ENCODE data around the gene ANKIB1. TPM values are rescaled to one million over a fixed set of nuclear protein-coding genes. Genes with fewer than 3 reads are reported as not detected.

Gene ANKIB1
- total RNA-seq, 2 experiments from 2014 or later, result 37.0 to 55.1 TPM

- ChIA-PET POLR2A (no interaction called here), CTCF (interaction anchor here (1.5 kb wide), 1 partner anchor 29 kb away, joined by 5 read pairs; the partner anchor contains the start of genes ANKIB1 and KRIT1)
- peaks cover 5% of the 10 kb centered on the region for H3K9me3 Mint-ChIP-seq (ENCODE audit: low read depth)
- peaks cover 7% of the 10 kb centered on the region for H3K4me1 Mint-ChIP-seq
- H3K27ac Mint-ChIP-seq, result no peak overlapping the region
- ATAC-seq, result no peak
- no peak for DNase-seq
- intact Hi-C loops (cut with DNase I, micrococcal nuclease), result no loop called here
- H3K36me3 Mint-ChIP-seq (ENCODE audit: low read depth), result peaks cover 31% of the 10 kb centered on the region
- no peak overlapping the region for H3K4me3 Mint-ChIP-seq
- H3K27me3 Mint-ChIP-seq, result no peaks in the 10 kb centered on the region
Measured at GRCh38 chr7:92275327-92275726, 29.6 kb downstream of the ANKIB1 start.

DNA sequence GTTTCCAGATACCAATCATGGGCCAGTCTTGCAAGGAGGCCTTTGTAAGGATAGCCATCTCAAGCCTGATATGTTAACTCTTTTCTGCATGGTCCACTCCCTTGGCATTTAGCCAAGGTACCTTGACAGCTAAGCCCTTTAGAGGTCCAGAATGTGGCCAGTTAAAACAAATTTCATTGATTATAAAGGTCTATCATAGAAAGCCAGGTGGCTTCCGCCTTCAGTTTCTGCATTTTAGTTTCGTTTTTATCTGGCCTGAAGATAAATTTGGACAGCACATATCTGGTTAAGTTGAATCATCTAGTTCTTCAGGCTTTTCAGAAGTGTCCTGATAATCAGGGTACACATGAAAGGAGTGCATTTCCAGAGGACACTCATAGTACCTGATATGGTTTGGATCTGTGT, 30.7 kb downstream of the ANKIB1 start:
- H3K27ac Mint-ChIP-seq, result peak overlapping the region; percentile 4
- peaks cover 7% of the 10 kb centered on the region for H3K4me1 Mint-ChIP-seq
- ChIA-PET POLR2A (no interaction called here), CTCF (no interaction called here)
- intact Hi-C loops (cut with DNase I, micrococcal nuclease), result no loop called here
- H3K9me3 Mint-ChIP-seq (ENCODE audit: low read depth), result peaks cover 11% of the 10 kb centered on the region
- no peak overlapping the region for H3K4me3 Mint-ChIP-seq
- no peak for ATAC-seq
- H3K27me3 Mint-ChIP-seq, result no peaks in the 10 kb centered on the region
- peaks cover 35% of the 10 kb centered on the region for H3K36me3 Mint-ChIP-seq (ENCODE audit: low read depth)
- no peak for DNase-seq

- Mint-ChIP-seq H3K4me3 (no peak overlapping the region), H3K4me1 (peaks cover 5% of the 10 kb centered on the region), H3K9me3 (ENCODE audit: low read depth) (peaks cover 11% of the 10 kb centered on the region), H3K27me3 (no peaks in the 10 kb centered on the region), H3K27ac (no peak overlapping the region), H3K36me3 (ENCODE audit: low read depth) (peaks cover 25% of the 10 kb centered on the region)
- ChIA-PET CTCF (no interaction called here), POLR2A (no interaction called here)
- DNase-seq (no peak), ATAC-seq (no peak)
- intact Hi-C loops (cut with DNase I, micrococcal nuclease), result loop anchor here in 1 of 2 experiments (5.0 kb wide), 1 partner anchor 907 kb away; no protein-coding TSS in a partner anchor
Measured at GRCh38 chr7:92279396-92280031, 33.7 kb downstream of the ANKIB1 start.

GRCh38 chr7:92281031-92281430, 35.3 kb downstream of the ANKIB1 start:
- ATAC-seq, result no peak
- no peak for DNase-seq
- Mint-ChIP-seq H3K4me3 (no peak overlapping the region), H3K36me3 (ENCODE audit: low read depth) (peaks cover 22% of the 10 kb centered on the region), H3K27me3 (no peaks in the 10 kb centered on the region), H3K27ac (no peak overlapping the region), H3K9me3 (ENCODE audit: low read depth) (peaks cover 11% of the 10 kb centered on the region), H3K4me1 (peaks cover 5% of the 10 kb centered on the region)
- intact Hi-C loops (cut with DNase I, micrococcal nuclease), result loop anchor here in 1 of 2 experiments (5.0 kb wide), 1 partner anchor 909 kb away; no protein-coding TSS in a partner anchor
- ChIA-PET CTCF (interaction anchor here (1.0 kb wide), 1 partner anchor 9 kb away, joined by 3 read pairs; no protein-coding TSS in a partner anchor), POLR2A (no interaction called here)

- Mint-ChIP-seq H3K4me3 (no peak overlapping the region), H3K9me3 (ENCODE audit: low read depth) (peaks cover 7% of the 10 kb centered on the region), H3K27ac (no peak overlapping the region), H3K27me3 (no peaks in the 10 kb centered on the region), H3K36me3 (ENCODE audit: low read depth) (peaks cover 19% of the 10 kb centered on the region), H3K4me1 (no peaks in the 10 kb centered on the region)
- ChIA-PET CTCF (interaction anchor here (1.5 kb wide), 1 partner anchor 8 kb away, joined by 4 read pairs; no protein-coding TSS in a partner anchor), POLR2A (no interaction called here)
- DNase-seq (no peak), ATAC-seq (no peak)
- intact Hi-C loops (cut with DNase I, micrococcal nuclease), result loop anchor here in 1 of 2 experiments (5.0 kb wide), 1 partner anchor 910 kb away; no protein-coding TSS in a partner anchor
Measured at GRCh38 chr7:92282221-92282814, 36.5 kb downstream of the ANKIB1 start.

- Mint-ChIP-seq H3K36me3 (ENCODE audit: low read depth) (peaks cover 18% of the 10 kb centered on the region), H3K27ac (no peak overlapping the region), H3K9me3 (ENCODE audit: low read depth) (peaks cover 7% of the 10 kb centered on the region), H3K4me3 (no peak overlapping the region), H3K4me1 (no peaks in the 10 kb centered on the region), H3K27me3 (no peaks in the 10 kb centered on the region)
- DNase-seq, result no peak
- intact Hi-C loops (cut with DNase I, micrococcal nuclease), result loop anchor here in 1 of 2 experiments (5.0 kb wide), 1 partner anchor 911 kb away; no protein-coding TSS in a partner anchor
- POLR2A ChIA-PET, result no interaction called here
- no peak for ATAC-seq
- CTCF ChIA-PET, result interaction anchor here (1.5 kb wide), 1 partner anchor 9 kb away, joined by 4 read pairs; no protein-coding TSS in a partner anchor
Measured at GRCh38 chr7:92282930-92283329, 37.2 kb downstream of the ANKIB1 start.

- no peak for ATAC-seq
- CTCF ChIA-PET, result interaction anchor here (0.6 to 1.6 kb wide), 2 partner anchors 15 to 74 kb away, joined by 3 to 4 read pairs; no protein-coding TSS in a partner anchor
- intact Hi-C loops (cut with DNase I, micrococcal nuclease), result no loop called here
- DNase-seq, result no peak
- POLR2A ChIA-PET, result no interaction called here
- Mint-ChIP-seq H3K27me3 (no peaks in the 10 kb centered on the region), H3K4me3 (no peak overlapping the region), H3K27ac (no peak overlapping the region), H3K9me3 (ENCODE audit: low read depth) (no peaks in the 10 kb centered on the region), H3K4me1 (peaks cover 25% of the 10 kb centered on the region), H3K36me3 (ENCODE audit: low read depth) (peaks cover 9% of the 10 kb centered on the region)
Measured at GRCh38 chr7:92289321-92289720, 43.5 kb downstream of the ANKIB1 start.

DNA sequence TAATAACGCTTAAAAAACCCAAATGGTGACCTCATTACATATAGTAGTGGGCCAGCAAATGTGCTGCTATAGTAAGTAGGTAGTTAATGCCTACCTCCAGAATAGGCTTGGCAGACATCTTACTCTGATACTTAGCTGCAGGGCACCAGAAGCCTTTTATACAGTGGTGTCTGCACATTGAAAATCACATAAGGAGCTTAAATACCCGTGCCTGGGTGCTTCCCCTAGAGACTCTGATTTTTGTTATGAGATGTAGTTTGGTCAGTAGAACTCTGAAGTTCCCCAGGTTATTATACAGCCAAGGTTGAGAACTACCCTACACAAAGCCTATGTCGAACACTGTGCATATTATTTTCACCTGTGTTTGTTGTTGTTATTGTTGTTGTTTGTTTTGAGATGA, 47.2 kb downstream of the ANKIB1 start:
- ATAC-seq, result no peak
- no peak overlapping the region for H3K4me3 Mint-ChIP-seq
- intact Hi-C loops (cut with DNase I, micrococcal nuclease), result no loop called here
- ChIA-PET CTCF (interaction anchor here (0.6 kb wide), 1 partner anchor 23 kb away, joined by 4 read pairs; no protein-coding TSS in a partner anchor), POLR2A (no interaction called here)
- peaks cover 25% of the 10 kb centered on the region for H3K4me1 Mint-ChIP-seq
- H3K36me3 Mint-ChIP-seq (ENCODE audit: low read depth), result peaks cover 15% of the 10 kb centered on the region
- H3K9me3 Mint-ChIP-seq (ENCODE audit: low read depth), result no peaks in the 10 kb centered on the region
- H3K27ac Mint-ChIP-seq, result no peak overlapping the region
- DNase-seq, result no peak
- H3K27me3 Mint-ChIP-seq, result no peaks in the 10 kb centered on the region

GRCh38 chr7:92293896-92294590, 48.3 kb downstream of the ANKIB1 start:
- POLR2A ChIA-PET, result no interaction called here
- intact Hi-C loops (cut with DNase I, micrococcal nuclease), result no loop called here
- CTCF ChIA-PET, result no interaction called here
- Mint-ChIP-seq H3K36me3 (ENCODE audit: low read depth) (peaks cover 12% of the 10 kb centered on the region), H3K9me3 (ENCODE audit: low read depth) (no peaks in the 10 kb centered on the region), H3K27ac (no peak overlapping the region), H3K27me3 (no peaks in the 10 kb centered on the region), H3K4me3 (no peak overlapping the region), H3K4me1 (peaks cover 25% of the 10 kb centered on the region)
- ATAC-seq (no peak), DNase-seq (no peak)

- peaks cover 12% of the 10 kb centered on the region for H3K36me3 Mint-ChIP-seq (ENCODE audit: low read depth)
Measured at GRCh38 chr7:92295391-92295790, 49.6 kb downstream of the ANKIB1 start.

GRCh38 chr7:92296235-92296634, 50.5 kb downstream of the ANKIB1 start:
- H3K27ac Mint-ChIP-seq, result no peak overlapping the region
- no peak for DNase-seq
- no peaks in the 10 kb centered on the region for H3K9me3 Mint-ChIP-seq (ENCODE audit: low read depth)
- no peak for ATAC-seq
- no peaks in the 10 kb centered on the region for H3K27me3 Mint-ChIP-seq
- POLR2A ChIA-PET, result no interaction called here
- intact Hi-C loops (cut with DNase I, micrococcal nuclease), result no loop called here
- peaks cover 17% of the 10 kb centered on the region for H3K36me3 Mint-ChIP-seq (ENCODE audit: low read depth)
- CTCF ChIA-PET, result interaction anchor here (1.0 to 1.4 kb wide), 2 partner anchors 41 to 129 kb away, joined by 3 read pairs; no protein-coding TSS in a partner anchor
- no peak overlapping the region for H3K4me3 Mint-ChIP-seq
- peaks cover 14% of the 10 kb centered on the region for H3K4me1 Mint-ChIP-seq

More at GRCh38 chr7:92295391-92295790, 49.6 kb downstream of the ANKIB1 start:
- CTCF ChIA-PET, result interaction anchor here (1.0 to 1.4 kb wide), 2 partner anchors 40 to 130 kb away, joined by 3 read pairs; no protein-coding TSS in a partner anchor
- Mint-ChIP-seq H3K4me3 (no peak overlapping the region), H3K27me3 (no peaks in the 10 kb centered on the region), H3K27ac (no peak overlapping the region), H3K4me1 (peaks cover 17% of the 10 kb centered on the region), H3K9me3 (ENCODE audit: low read depth) (no peaks in the 10 kb centered on the region)
- POLR2A ChIA-PET, result no interaction called here
- intact Hi-C loops (cut with DNase I, micrococcal nuclease), result no loop called here
- DNase-seq, result no peak
- ATAC-seq, result no peak

All from activated CD4-positive, alpha-beta T cell treated with anti-CD3 and anti-CD28 coated beads for 36 hours (primary cell).